NCI-H1092 (cell line): ENCODE measurements around the gene NUP210.
"Not testable (repeated sequence)": the region's sequence is repeated elsewhere in the genome, so short reads cannot be mapped to it uniquely, and the experiment has no call there.

Experiments used
- DNase-seq: peaks from one replicate; lab custom pipeline; 2025; lab: John Stamatoyannopoulos, UW

The NUP210 gene

GRCh38 chr3:13429631-13430291 lies 9.6 kb upstream of the NUP210 start:
- no peak for DNase-seq

- DNase-seq: not testable (repeated sequence)
These were observed 8.6 kb upstream of the NUP210 start for GRCh38 chr3:13428678-13429077.

- no peak for DNase-seq
These were observed 7.8 kb upstream of the NUP210 start for GRCh38 chr3:13427662-13428603.

GRCh38 chr3:13426591-13426990 lies 6.5 kb upstream of the NUP210 start:
- DNase-seq: no peak

GRCh38 chr3:13425689-13426088 lies 5.6 kb upstream of the NUP210 start:
- DNase-seq: no peak

GRCh38 chr3:13424865-13425617 lies 4.9 kb upstream of the NUP210 start:
- DNase-seq: no peak

- no peak for DNase-seq
These were observed 4.2 kb upstream of the NUP210 start for GRCh38 chr3:13424141-13424844.

- DNase-seq: no peak
These were observed 976 bp upstream of the NUP210 start for GRCh38 chr3:13420831-13421765.

- peak; percentile 36 for DNase-seq
These were observed 547 bp downstream of the NUP210 start for GRCh38 chr3:13419505-13420044.

- no peak for DNase-seq
These were observed 2.8 kb downstream of the NUP210 start for GRCh38 chr3:13417166-13417947.

GRCh38 chr3:13415997-13416793 lies 3.9 kb downstream of the NUP210 start:
- DNase-seq: no peak

- DNase-seq: no peak
These were observed 4.7 kb downstream of the NUP210 start for GRCh38 chr3:13415236-13415986.

GRCh38 chr3:13414040-13414729 lies 5.9 kb downstream of the NUP210 start:
- no peak for DNase-seq

- DNase-seq: no peak
These were observed 8.8 kb downstream of the NUP210 start for GRCh38 chr3:13411186-13411860.

- DNase-seq: no peak
These were observed 11.2 kb downstream of the NUP210 start for GRCh38 chr3:13408890-13409289.

- no peak for DNase-seq
These were observed 12.2 kb downstream of the NUP210 start for GRCh38 chr3:13407926-13408325.

- no peak for DNase-seq
These were observed 12.6 kb downstream of the NUP210 start for GRCh38 chr3:13407475-13407874.
